PC-9 (cell line): ENCODE data around the gene TTR. TPM values are rescaled to one million over a fixed set of nuclear protein-coding genes. Genes with fewer than 3 reads are reported as not detected.

Experiments used
- BruUV-seq: library from RNA; stranded (reverse); fragments of 400-500 nt; replicated peaks from 2 replicates; lab custom pipeline; 2021; lab: Mats Ljungman, UMichigan
- CTCF ChIA-PET: fragments of 300-600 bp; sonication (Branson Sonifier 250); formaldehyde crosslinking; loops from one replicate; lab custom pipeline; 2022; ENCODE audit warnings: antibody characterized with exemption; lab: Charles Lee
- POLR2A ChIA-PET: fragments of 300-600 bp; sonication (Branson Sonifier 250); formaldehyde crosslinking; loops from one replicate; lab custom pipeline; 2022; ENCODE audit warnings: antibody characterized with exemption; ENCODE audit not compliant: unreplicated experiment; lab: Charles Lee
- DNase-seq, 2 experiments: peaks; one replicate each; pipeline versions ENCODE4 v3.0.0 to v3.0.0-alpha.2; 2015 to 2022; ENCODE audit warnings: mixed read lengths in 1 of 2
- H2AFZ ChIP-seq: fragments of 200-600 bp; sonication (generic); 2 replicates; pipeline ENCODE4 v1.8.1; 2017; ENCODE audit warnings: antibody characterized with exemption
- H3F3A ChIP-seq: fragments of 200-600 bp; sonication (generic); 2 replicates; pipeline ENCODE4 v1.8.1; 2017; ENCODE audit warnings: antibody characterized with exemption, mild to moderate bottlenecking, low read depth; ENCODE audit not compliant: insufficient read depth
- H3K27ac ChIP-seq: fragments of 200-600 bp; sonication (generic); 2 replicates; pipeline ENCODE4 v1.6.1; 2016; ENCODE audit warnings: mixed run types
- H3K27me3 ChIP-seq: fragments of 200-600 bp; sonication (generic); 2 replicates; pipeline ENCODE4 v1.6.1; 2016; ENCODE audit warnings: low read depth, mixed run types; ENCODE audit not compliant: insufficient read depth
- H3K36me3 ChIP-seq: fragments of 200-600 bp; sonication (generic); 2 replicates; pipeline ENCODE4 v1.6.1; 2016; ENCODE audit warnings: low read depth, mixed run types
- H3K4me1 ChIP-seq: fragments of 200-600 bp; sonication (generic); replicated peaks from 2 replicates; pipeline ENCODE4 v1.6.1; 2016; ENCODE audit warnings: mixed run types; ENCODE audit not compliant: insufficient read depth
- H3K4me2 ChIP-seq: fragments of 200-600 bp; sonication (generic); 2 replicates; pipeline ENCODE4 v1.6.1; 2017; ENCODE audit warnings: mixed run types
- H3K4me3 ChIP-seq: fragments of 200-600 bp; sonication (generic); 2 replicates; pipeline ENCODE4 v1.6.1; 2016; ENCODE audit warnings: mixed run types
- H3K79me2 ChIP-seq: fragments of 200-600 bp; sonication (generic); 2 replicates; pipeline ENCODE4 v1.6.1; 2017; ENCODE audit warnings: low read depth, mixed run types
- H3K9me2 ChIP-seq: fragments of 200-600 bp; sonication (generic); 2 replicates; pipeline ENCODE4 v1.8.1; 2017; ENCODE audit warnings: mild to moderate bottlenecking; ENCODE audit not compliant: insufficient read depth
- H3K9me3 ChIP-seq: fragments of 200-600 bp; sonication (generic); 2 replicates; pipeline ENCODE4 v1.8.1; 2016; ENCODE audit warnings: low read depth; ENCODE audit not compliant: insufficient read depth
- H4K20me1 ChIP-seq: fragments of 200-600 bp; sonication (generic); 2 replicates; pipeline ENCODE4 v1.8.1; 2017; ENCODE audit not compliant: insufficient read depth
- CTCF ChIP-seq: fragments of 200-600 bp; sonication (generic); conservative IDR thresholded peaks from 2 replicates; pipeline ENCODE4 v1.6.1; 2017; ENCODE audit warnings: mixed run types, antibody characterized with exemption, mild to moderate bottlenecking, moderate library complexity
- EZH2 ChIP-seq: fragments of 200-600 bp; sonication (generic); IDR thresholded peaks from 2 replicates; pipeline ENCODE4 v1.8.0; 2017; ENCODE audit warnings: antibody characterized with exemption, low read depth
- intact Hi-C: fragments of 100-400 bp; cut with micrococcal nuclease; formaldehyde crosslinking; loops from one replicate; pipeline ENCODE4 v1.10.0; 2022; ENCODE audit not compliant: unreplicated experiment
- total RNA-seq: library from RNA; stranded (reverse); gene quantifications from 2 replicates; pipeline ENCODE4 v1.2.3, GENCODE V29; 2021

Gene TTR
- total RNA-seq, 1 experiment from 2014 or later, result not detected

- POLR2A ChIA-PET, result no interaction called here
- Histone ChIP-seq H3K27me3 (no peaks in the 10 kb centered on the region), H3K9me3 (no peaks in the 10 kb centered on the region), H4K20me1 (no peaks in the 10 kb centered on the region), H3K27ac (no peak overlapping the region), H3K9me2 (no peaks in the 10 kb centered on the region), H2AFZ (no peak overlapping the region), H3K4me2 (no peak overlapping the region), H3K36me3 (no peaks in the 10 kb centered on the region), H3K4me3 (no peak overlapping the region), H3K4me1 (no peaks in the 10 kb centered on the region), H3F3A (no peaks in the 10 kb centered on the region), H3K79me2 (no peaks in the 10 kb centered on the region)
- TF ChIP-seq EZH2 (no peak), CTCF (no peak)
- BruUV-seq, result no TSS peak
- intact Hi-C loops, result no loop called here
- CTCF ChIA-PET, result no interaction called here
- DNase-seq, result no peak
These were observed 42.6 kb downstream of the TTR start for GRCh38 chr18:31634331-31634713.

GRCh38 chr18:31636387-31636786, 44.7 kb downstream of the TTR start:
- POLR2A ChIA-PET, result no interaction called here
- no peaks in the 10 kb centered on the region for H3K9me3 ChIP-seq

GRCh38 chr18:31637445-31637844, 45.8 kb downstream of the TTR start:
- Histone ChIP-seq H3F3A (no peaks in the 10 kb centered on the region), H3K4me2 (no peak overlapping the region), H3K79me2 (no peaks in the 10 kb centered on the region), H4K20me1 (no peaks in the 10 kb centered on the region), H2AFZ (no peak overlapping the region), H3K36me3 (no peaks in the 10 kb centered on the region), H3K4me1 (no peaks in the 10 kb centered on the region), H3K4me3 (no peak overlapping the region), H3K9me2 (no peaks in the 10 kb centered on the region), H3K9me3 (no peaks in the 10 kb centered on the region), H3K27me3 (no peaks in the 10 kb centered on the region), H3K27ac (no peak overlapping the region)
- no peak for TF ChIP-seq CTCF
- no peak for TF ChIP-seq EZH2
- ChIA-PET CTCF (no interaction called here), POLR2A (no interaction called here)
- intact Hi-C loops, result no loop called here
- no TSS peak for BruUV-seq
- DNase-seq, result no peak

More at GRCh38 chr18:31636387-31636786, 44.7 kb downstream of the TTR start:
- H3K27me3 ChIP-seq, result no peaks in the 10 kb centered on the region
- no peaks in the 10 kb centered on the region for H3K79me2 ChIP-seq
- no peaks in the 10 kb centered on the region for H3F3A ChIP-seq
- H3K9me2 ChIP-seq, result no peaks in the 10 kb centered on the region
- H3K4me3 ChIP-seq, result no peak overlapping the region
- intact Hi-C loops, result no loop called here
- H2AFZ ChIP-seq, result no peak overlapping the region
- no peaks in the 10 kb centered on the region for H3K4me1 ChIP-seq
- CTCF ChIA-PET, result no interaction called here
- H3K27ac ChIP-seq, result no peak overlapping the region
- H4K20me1 ChIP-seq, result no peaks in the 10 kb centered on the region
- H3K36me3 ChIP-seq, result no peaks in the 10 kb centered on the region
- no TSS peak for BruUV-seq
- no peak for TF ChIP-seq EZH2
- TF ChIP-seq CTCF, result no peak
- no peak for DNase-seq
- H3K4me2 ChIP-seq, result no peak overlapping the region
